MM.1S (cell line): ENCODE results near the gene LRP10.

Experiments
- CTCF ChIP-seq: fragments of 300-600 bp; sonication (generic); IDR thresholded peaks from 2 replicates; pipeline ENCODE4 v1.5.1; 2016; ENCODE audit warnings: antibody characterized with exemption, low read length, mixed read lengths
- EZH2phosphoT487 ChIP-seq: fragments of 300-600 bp; sonication (generic); IDR thresholded peaks from 2 replicates; pipeline ENCODE4 v1.6.1; 2018; ENCODE audit warnings: antibody characterized with exemption, low read length

DNA sequence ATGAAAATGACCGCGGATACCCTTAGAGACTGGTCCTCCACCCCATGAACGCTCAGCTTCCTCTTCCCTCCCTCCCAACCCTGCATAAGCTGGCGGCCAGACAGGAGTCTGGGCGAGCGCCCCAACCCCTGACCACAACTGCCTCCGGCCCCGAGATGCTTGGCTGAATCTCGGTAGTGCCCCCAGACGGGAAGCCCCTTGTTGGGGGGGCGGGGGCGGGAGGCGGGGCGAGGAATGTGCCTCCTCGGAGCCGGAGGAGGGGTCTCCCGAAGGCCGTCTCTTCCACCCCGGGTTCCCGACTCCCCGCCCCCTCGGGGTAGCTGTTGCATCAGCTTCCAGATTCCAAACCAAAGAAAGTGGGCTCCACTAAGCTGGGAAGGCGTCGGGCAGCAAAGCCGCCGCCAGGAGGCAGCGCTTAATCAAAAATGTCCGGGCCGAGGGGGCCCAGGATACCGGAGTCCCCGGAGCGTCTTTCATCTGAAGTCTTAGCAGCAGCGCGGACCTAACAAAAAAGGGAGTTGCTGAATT is 48.9 kb upstream of the LRP10 start:
- TF ChIP-seq CTCF = peak; percentile 57
- no peak for TF ChIP-seq EZH2phosphoT487
